Measurements from ENCODE around the gene LDLRAD4. TPM values are rescaled to one million over a fixed set of nuclear protein-coding genes. Genes with fewer than 3 reads are reported as not detected.

Gene LDLRAD4
- total and polyA plus RNA-seq, 2 donors (not counting 1 experiment from before 2014, with no cell fraction given) = 13.9 to 35.7 TPM

DNA sequence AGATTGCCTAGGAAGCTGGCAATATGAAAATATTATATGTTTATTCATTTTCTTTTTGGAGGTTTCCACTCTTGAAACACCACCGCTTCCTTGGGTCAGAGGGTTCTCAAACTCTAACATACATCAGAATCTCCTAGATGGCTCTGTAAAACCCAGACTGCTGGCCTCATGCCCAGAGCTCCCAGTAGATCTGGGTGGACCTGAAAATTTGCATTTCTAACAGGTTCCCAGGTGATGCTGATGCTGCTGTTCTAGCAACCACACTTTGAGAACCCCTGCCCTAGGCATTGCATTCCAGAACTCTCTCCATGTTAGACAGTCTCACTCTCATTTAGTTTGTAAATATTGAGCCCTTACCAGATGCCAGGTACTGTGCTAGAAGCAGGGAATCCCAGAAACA is 368.4 kb downstream of the LDLRAD4 start:
- CTCF ChIA-PET = interaction anchor here (1.2 to 4.0 kb wide), 3 partner anchors 21 to 29 kb away, joined by 3 to 18 read pairs (median 4); no protein-coding TSS in a partner anchor
- H3K27me3 Mint-ChIP-seq = no peaks in the 10 kb centered on the region
- Histone ChIP-seq H3K79me2 (ENCODE audit: control insufficient read depth, insufficient read depth, low read length) (peaks cover 26% of the 10 kb centered on the region), H3K4me3 (ENCODE audit: control extremely low read depth in 1 of 5, extremely low read depth in 1 of 5, insufficient read depth in 1 of 5, low read depth in 2 of 5, low read length in 4 of 5) (no peak overlapping the region), H3K9ac (ENCODE audit: low read length) (no peak overlapping the region), H3K4me1 (ENCODE audit: control insufficient read depth in 2 of 2, insufficient read depth in 2 of 2, low read length in 2 of 2) (peaks cover 31 to 34% of the 10 kb centered on the region in 2 donors), H4K20me1 (ENCODE audit: control insufficient read depth, insufficient read depth, low read length, poor library complexity, severe bottlenecking) (no peaks in the 10 kb centered on the region), H3K27ac (ENCODE audit: low read length in 2 of 2) (no peak overlapping the region), H3K27me3 (replicated peaks in 1 of 4; ENCODE audit: control extremely low read depth in 1 of 4, control insufficient read depth in 3 of 4, insufficient read depth in 4 of 4, low read length in 3 of 4) (no peaks in the 10 kb centered on the region), H3K4me2 (replicated peaks; ENCODE audit: low read depth, low read length, poor library complexity, severe bottlenecking) (no peak overlapping the region), H2AFZ (ENCODE audit: insufficient read depth, low read depth, low read length, poor library complexity, severe bottlenecking) (no peak overlapping the region), H3K9me3 (ENCODE audit: control extremely low read depth in 1 of 3, control insufficient read depth in 2 of 3, insufficient read depth in 1 of 3, low read length in 2 of 3) (no peaks in the 10 kb centered on the region), H3K36me3 (replicated peaks in 1 of 2; ENCODE audit: control extremely low read depth in 1 of 2, control insufficient read depth in 1 of 2, extremely low read depth in 1 of 2, insufficient read depth in 2 of 2, low read length in 1 of 2) (no peaks in the 10 kb centered on the region)
- no peaks in the 10 kb centered on the region for H3K9me3 Mint-ChIP-seq (ENCODE audit: insufficient read depth)
- peaks cover 46% of the 10 kb centered on the region for H3K4me1 Mint-ChIP-seq
- H3K4me3 Mint-ChIP-seq = peak overlapping the region; percentile 30
- POLR2A ChIA-PET = interaction anchor here (0.7 to 2.6 kb wide), 3 partner anchors 19 to 560 kb away, joined by 4 to 22 read pairs (median 11); no protein-coding TSS in a partner anchor
- no peak for TF ChIP-seq EZH2 (IDR thresholded peaks at IDR 0.05; ENCODE audit: borderline replicate concordance, insufficient read depth, low read depth, low read length, poor library complexity, severe bottlenecking)
- TF ChIP-seq, protein P1, sequence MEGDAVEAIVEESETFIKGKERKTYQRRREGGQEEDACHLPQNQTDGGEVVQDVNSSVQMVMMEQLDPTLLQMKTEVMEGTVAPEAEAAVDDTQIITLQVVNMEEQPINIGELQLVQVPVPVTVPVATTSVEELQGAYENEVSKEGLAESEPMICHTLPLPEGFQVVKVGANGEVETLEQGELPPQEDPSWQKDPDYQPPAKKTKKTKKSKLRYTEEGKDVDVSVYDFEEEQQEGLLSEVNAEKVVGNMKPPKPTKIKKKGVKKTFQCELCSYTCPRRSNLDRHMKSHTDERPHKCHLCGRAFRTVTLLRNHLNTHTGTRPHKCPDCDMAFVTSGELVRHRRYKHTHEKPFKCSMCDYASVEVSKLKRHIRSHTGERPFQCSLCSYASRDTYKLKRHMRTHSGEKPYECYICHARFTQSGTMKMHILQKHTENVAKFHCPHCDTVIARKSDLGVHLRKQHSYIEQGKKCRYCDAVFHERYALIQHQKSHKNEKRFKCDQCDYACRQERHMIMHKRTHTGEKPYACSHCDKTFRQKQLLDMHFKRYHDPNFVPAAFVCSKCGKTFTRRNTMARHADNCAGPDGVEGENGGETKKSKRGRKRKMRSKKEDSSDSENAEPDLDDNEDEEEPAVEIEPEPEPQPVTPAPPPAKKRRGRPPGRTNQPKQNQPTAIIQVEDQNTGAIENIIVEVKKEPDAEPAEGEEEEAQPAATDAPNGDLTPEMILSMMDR (IDR thresholded peaks at IDR 0.05) = no peak
- H3K27ac Mint-ChIP-seq = no peak overlapping the region
- intact Hi-C loops (cut with micrococcal nuclease) = no loop called here
- ATAC-seq (ENCODE audit: low read depth) = no peak
- WGBS (ENCODE audit: insufficient coverage) = 100% methylated on average over 1 of the region's 1 CpG
- no peak for DNase-seq

DNA sequence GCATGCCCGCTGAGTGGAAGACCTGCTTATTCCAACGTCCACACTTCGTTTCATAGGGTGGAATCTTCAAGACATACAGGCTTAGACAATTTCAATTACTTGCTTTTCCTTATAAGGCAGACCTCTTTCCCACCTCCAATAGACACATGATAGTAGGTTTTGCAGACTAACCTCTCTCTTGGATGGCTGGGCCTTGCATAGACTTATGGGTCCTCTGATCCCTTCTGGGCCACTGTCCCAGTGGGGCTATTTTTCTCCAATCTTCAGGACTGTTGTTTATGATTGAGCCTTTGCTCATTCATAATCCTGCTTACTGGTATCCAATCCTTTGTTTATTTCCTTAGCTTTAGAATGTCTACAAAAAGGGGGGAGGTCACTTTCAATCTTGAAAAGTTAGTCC is 368.9 kb downstream of the LDLRAD4 start:
- Histone ChIP-seq H3K27ac (ENCODE audit: low read length in 2 of 2) (no peak overlapping the region), H3K27me3 (replicated peaks in 1 of 4; ENCODE audit: control extremely low read depth in 1 of 4, control insufficient read depth in 3 of 4, insufficient read depth in 4 of 4, low read length in 3 of 4) (no peaks in the 10 kb centered on the region), H3K4me2 (replicated peaks; ENCODE audit: low read depth, low read length, poor library complexity, severe bottlenecking) (no peak overlapping the region), H3K4me1 (ENCODE audit: control insufficient read depth in 2 of 2, insufficient read depth in 2 of 2, low read length in 2 of 2) (peaks cover 31 to 34% of the 10 kb centered on the region in 2 donors), H3K9me3 (ENCODE audit: control extremely low read depth in 1 of 3, control insufficient read depth in 2 of 3, insufficient read depth in 1 of 3, low read length in 2 of 3) (no peaks in the 10 kb centered on the region), H3K36me3 (replicated peaks in 1 of 2; ENCODE audit: control extremely low read depth in 1 of 2, control insufficient read depth in 1 of 2, extremely low read depth in 1 of 2, insufficient read depth in 2 of 2, low read length in 1 of 2) (no peaks in the 10 kb centered on the region), H3K9ac (ENCODE audit: low read length) (no peak overlapping the region), H3K4me3 (ENCODE audit: control extremely low read depth in 1 of 5, extremely low read depth in 1 of 5, insufficient read depth in 1 of 5, low read depth in 2 of 5, low read length in 4 of 5) (no peak overlapping the region), H3K79me2 (ENCODE audit: control insufficient read depth, insufficient read depth, low read length) (peaks cover 24% of the 10 kb centered on the region), H4K20me1 (ENCODE audit: control insufficient read depth, insufficient read depth, low read length, poor library complexity, severe bottlenecking) (no peaks in the 10 kb centered on the region), H2AFZ (ENCODE audit: insufficient read depth, low read depth, low read length, poor library complexity, severe bottlenecking) (no peak overlapping the region)
- intact Hi-C loops (cut with micrococcal nuclease) = no loop called here
- Mint-ChIP-seq H3K27ac (peak overlapping the region; percentile 50), H3K27me3 (no peaks in the 10 kb centered on the region), H3K4me3 (peak overlapping the region; percentile 30), H3K4me1 (peaks cover 49% of the 10 kb centered on the region), H3K9me3 (ENCODE audit: insufficient read depth) (no peaks in the 10 kb centered on the region)
- ChIA-PET POLR2A (interaction anchor here (2.0 kb wide), 1 partner anchor 20 kb away, joined by 11 read pairs; no protein-coding TSS in a partner anchor), CTCF (interaction anchor here (1.4 to 4.0 kb wide), 3 partner anchors 20 to 29 kb away, joined by 4 to 18 read pairs (median 4); no protein-coding TSS in a partner anchor)
- TF ChIP-seq, protein P1 (IDR thresholded peaks at IDR 0.05) = no peak
- TF ChIP-seq EZH2 (IDR thresholded peaks at IDR 0.05; ENCODE audit: borderline replicate concordance, insufficient read depth, low read depth, low read length, poor library complexity, severe bottlenecking) = no peak
- 91% methylated on average over 3 of the region's 3 CpGs for WGBS (ENCODE audit: insufficient coverage)
- DNase-seq (no peak), ATAC-seq (ENCODE audit: low read depth) (no peak)
